GM12873 (cell line): ENCODE measurements around the gene CTNNA1.

Source experiments
- CTCF ChIP-seq: IDR thresholded peaks from 2 replicates; pipeline ENCODE4 v1.5.1; 2012; ENCODE audit warnings: low read depth, mild to moderate bottlenecking, moderate library complexity, low read length, control low read depth; ENCODE audit not compliant: insufficient read depth; ENCODE audit errors: missing control alignments

The CTNNA1 gene

GRCh38 chr5:138883211-138883610, 130.0 kb downstream of the CTNNA1 start:
- TF ChIP-seq CTCF: no peak

GRCh38 chr5:138884094-138884493, 130.9 kb downstream of the CTNNA1 start:
- no peak for TF ChIP-seq CTCF

GRCh38 chr5:138884554-138884953, 131.3 kb downstream of the CTNNA1 start:
- no peak for TF ChIP-seq CTCF

- TF ChIP-seq CTCF: no peak
These were observed 136.8 kb downstream of the CTNNA1 start for GRCh38 chr5:138889994-138890393.

GRCh38 chr5:138890644-138891043, 137.4 kb downstream of the CTNNA1 start:
- no peak for TF ChIP-seq CTCF

GRCh38 chr5:138895918-138896317, 142.7 kb downstream of the CTNNA1 start:
- TF ChIP-seq CTCF: no peak

GRCh38 chr5:138898299-138898698, 145.1 kb downstream of the CTNNA1 start:
- no peak for TF ChIP-seq CTCF
